Urothelium cell line (cell line): ENCODE measurements around the gene E2F2.
"Not testable (repeated sequence)": the region's sequence is repeated elsewhere in the genome, so short reads cannot be mapped to it uniquely, and the experiment has no call there.

Experiments used
- DNase-seq: peaks from one replicate; pipeline ENCODE4 v3.0.0; 2011; ENCODE audit warnings: low spot score, mixed read lengths
- FAIRE-seq: peaks from 2 replicates; lab custom pipeline; 2011; peaks lifted over from hg19 to GRCh38; lab: Jason Lieb, UNC

The E2F2 gene

GRCh38 chr1:23551849-23552248 lies 20.8 kb upstream of the E2F2 start:
- no peak for FAIRE-seq
- no peak for DNase-seq

DNA sequence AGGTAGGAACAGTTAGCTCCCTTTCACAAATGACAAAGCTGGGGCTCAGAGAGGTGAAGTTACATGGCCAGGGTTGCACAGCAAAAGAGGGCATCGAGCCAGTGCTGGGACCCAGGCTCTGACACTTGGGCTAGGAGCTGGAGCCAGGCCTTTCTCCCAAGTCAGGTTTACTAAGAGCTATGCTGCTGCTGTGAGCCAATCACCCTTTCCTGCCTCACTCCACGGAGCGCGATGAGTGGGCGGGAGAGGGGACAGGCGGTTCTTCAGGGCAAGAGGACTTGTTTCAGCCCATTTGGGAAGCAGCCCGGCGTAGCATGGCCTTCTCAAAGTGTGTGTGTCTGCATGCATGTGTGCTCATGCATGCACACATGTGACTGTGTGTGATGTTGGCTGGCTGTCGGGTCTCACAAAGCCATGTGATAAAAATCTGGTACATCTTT lies 17.7 kb upstream of the E2F2 start:
- no peak for FAIRE-seq
- no peak for DNase-seq

- no peak for FAIRE-seq
- no peak for DNase-seq
Measured at GRCh38 chr1:23546897-23547584, 16.0 kb upstream of the E2F2 start.

DNA sequence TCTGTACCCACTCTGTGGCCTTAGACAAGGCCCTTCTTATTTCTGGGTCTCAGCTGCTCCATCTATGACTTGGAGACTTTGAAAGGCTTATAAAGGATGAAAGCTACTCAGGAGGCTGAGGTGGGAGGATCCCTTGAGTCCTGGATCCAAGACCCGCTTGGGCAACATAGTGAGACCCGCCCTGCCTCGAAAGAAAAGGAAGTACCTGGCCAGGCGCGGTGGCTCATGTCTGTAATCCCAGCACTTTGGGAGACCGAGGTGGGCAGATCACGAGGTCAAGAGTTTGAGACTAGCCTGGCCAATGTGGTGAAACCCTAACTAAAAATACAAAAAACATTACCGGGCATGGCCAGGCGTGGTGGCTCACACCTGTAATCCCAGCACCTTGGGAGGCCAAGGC lies 14.8 kb upstream of the E2F2 start:
- no peak for FAIRE-seq
- DNase-seq, result no peak

DNA sequence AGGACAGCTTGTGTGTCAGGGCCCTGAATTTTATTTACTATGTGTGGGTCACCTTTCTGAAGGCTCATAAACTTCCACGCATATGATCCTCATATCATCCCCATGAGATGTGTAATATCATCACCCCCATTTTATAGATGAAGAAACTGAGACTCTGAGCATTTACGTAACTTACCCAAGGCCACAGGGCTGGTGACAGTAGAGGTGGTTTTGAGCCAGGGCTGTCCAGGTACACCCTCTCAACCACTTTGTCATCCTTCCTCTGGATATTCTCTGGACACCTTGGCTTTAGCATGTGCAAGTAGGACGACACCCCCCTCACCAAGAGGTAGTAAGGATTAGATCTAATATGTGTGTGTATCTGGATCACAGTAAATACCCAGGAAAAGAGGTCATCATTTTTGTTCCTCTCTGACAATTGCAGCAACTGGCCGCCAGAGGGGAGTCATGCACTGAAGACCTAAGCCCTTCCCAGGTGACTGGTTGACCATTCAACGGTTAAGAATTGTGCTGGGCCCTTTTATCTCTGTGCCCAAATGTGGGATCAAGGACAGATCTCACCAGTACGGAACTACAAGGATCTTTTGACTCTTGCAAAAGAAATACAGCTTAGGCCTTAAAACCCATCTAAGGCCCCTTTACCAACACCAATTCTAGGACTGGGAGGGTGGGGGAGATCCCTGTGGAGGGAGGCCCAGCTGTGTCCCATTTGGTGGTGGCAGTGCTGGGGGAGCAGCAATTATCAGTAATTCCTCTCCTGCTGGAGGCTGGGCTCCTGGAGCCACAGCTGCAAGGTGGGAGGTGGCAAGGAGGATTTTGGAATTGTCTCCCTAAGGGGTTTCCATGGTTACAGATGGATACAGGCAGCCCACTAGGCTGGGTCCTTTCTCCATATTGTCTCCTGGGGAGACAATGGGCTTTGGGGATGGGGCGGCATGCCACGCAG lies 13.7 kb upstream of the E2F2 start:
- FAIRE-seq, result no peak

GRCh38 chr1:23543707-23544443 lies 12.8 kb upstream of the E2F2 start:
- FAIRE-seq (no peak), DNase-seq (no peak)

More for the DNA sequence above, 13.7 kb upstream of the E2F2 start:
- DNase-seq, result peak; percentile 70

DNA sequence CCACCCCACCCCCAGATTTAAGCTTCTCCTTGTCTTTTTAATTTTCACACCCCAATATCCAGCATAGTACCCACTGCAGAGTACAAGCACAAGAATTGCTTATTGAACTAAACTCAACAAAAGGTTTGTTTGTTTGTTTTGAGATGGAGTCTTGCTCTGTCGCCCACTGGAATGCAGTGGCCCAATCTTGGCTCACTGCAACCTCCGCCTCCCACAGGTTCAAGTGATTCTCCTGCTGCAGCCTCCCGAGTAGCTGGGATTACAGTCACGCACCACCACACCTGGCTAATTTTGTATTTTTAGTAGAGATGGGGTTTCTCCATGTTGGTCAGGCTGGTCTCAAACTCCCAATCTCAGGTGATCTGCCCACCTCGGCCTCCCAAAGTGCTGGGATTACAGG lies 11.9 kb upstream of the E2F2 start:
- not testable (repeated sequence) for FAIRE-seq

GRCh38 chr1:23539698-23540266 lies 8.7 kb upstream of the E2F2 start:
- no peak for FAIRE-seq
- peak; percentile 87 for DNase-seq

More for the DNA sequence above, 11.9 kb upstream of the E2F2 start:
- not testable (repeated sequence) for DNase-seq

- no peak for FAIRE-seq
- DNase-seq, result no peak
Measured at GRCh38 chr1:23537296-23537973, 6.4 kb upstream of the E2F2 start.

DNA sequence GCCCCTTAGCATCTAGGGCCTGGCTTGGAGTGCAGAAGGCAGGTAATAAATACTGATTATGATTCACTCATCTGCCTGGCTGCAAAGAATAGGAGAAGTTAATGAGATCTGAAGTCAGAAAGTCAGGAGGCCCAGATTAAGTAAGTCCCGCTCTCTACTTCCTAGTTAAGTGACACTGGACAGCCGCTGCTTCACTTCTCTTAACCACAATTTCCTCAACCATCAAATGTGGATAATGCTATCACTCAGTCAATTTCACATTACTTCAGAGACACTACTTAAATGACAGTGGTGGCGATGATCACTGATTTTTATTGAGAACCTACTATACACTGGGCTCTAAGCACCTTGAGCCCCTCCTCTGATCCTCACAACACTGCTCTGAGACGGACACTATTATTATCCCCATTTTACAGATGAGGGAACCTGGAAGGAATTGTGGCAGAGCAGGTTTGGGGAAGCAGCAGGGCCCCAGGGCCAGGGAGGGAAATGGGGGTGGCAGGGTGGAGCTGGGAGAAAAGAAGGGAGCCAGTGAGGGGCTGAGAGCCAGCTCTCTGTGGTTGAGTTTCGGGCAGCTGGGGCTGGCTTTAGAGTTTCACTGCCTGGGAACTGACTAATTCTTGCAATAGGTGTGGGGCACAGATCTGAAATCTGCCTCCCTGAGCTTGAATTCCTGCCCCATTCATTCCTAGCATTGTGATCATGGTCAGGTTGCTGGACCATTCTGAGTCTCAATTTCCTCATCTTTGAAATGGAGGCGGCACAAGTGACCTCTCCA lies 2.4 kb upstream of the E2F2 start:
- FAIRE-seq (no peak), DNase-seq (no peak)

- DNase-seq (no peak), FAIRE-seq (no peak)
Measured at GRCh38 chr1:23531562-23532094, 595 bp upstream of the E2F2 start.

GRCh38 chr1:23530087-23530746 lies 816 bp downstream of the E2F2 start:
- FAIRE-seq, result no peak
- peak; percentile 36 for DNase-seq

- FAIRE-seq, result no peak
- DNase-seq, result no peak
Measured at GRCh38 chr1:23529146-23530086, 1.6 kb downstream of the E2F2 start.

- DNase-seq (peak; percentile 91), FAIRE-seq (no peak)
Measured at GRCh38 chr1:23528250-23528978, 2.6 kb downstream of the E2F2 start.

DNA sequence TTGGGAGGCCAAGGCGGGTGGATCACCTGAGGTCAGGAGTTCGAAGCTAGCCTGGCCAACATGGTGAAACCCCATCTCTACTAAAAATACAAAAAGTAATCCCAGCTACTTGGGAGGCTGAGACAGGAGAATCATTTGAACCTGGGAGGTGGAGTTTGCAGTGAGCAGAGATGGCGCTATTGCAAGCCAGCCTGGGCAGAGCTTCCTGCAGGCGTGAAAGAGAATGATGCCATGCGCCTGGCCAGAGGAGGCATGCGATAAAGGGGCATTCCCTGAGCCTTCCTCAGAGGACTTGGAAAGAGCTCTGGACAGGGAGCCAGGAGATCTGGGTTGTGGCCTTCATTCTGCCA lies 3.2 kb downstream of the E2F2 start:
- DNase-seq (no peak), FAIRE-seq (no peak)

DNA sequence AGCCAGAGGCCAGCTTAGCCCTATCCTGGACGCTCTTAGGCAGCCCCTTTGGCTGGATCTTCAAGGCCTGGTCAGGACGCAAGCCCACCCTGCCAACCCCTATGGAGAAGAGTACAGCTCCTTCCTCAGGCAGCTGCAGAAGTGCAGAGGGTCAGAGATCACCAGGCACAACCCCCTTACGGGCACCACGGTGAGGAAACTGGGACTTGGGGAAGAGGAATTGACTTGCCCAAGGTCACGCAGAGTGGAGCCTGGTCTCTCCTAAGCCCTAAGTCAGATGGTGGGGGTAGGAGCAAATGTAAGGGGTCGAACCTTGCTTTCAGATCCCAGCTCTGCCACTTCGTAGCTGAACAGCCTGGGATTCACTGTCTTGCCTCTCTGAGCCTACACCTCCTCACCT lies 3.7 kb downstream of the E2F2 start:
- no peak for FAIRE-seq
- DNase-seq, result no peak
